HG03354 (cell line): ENCODE measurements around the gene COMMD6.
A peak's percentile ranks its signal among the peaks of the same experiment; 100 is the strongest.

Source experiments
- ATAC-seq: cut with Tn5 transposase; IDR thresholded peaks from one replicate; pipeline ENCODE4 v1.9.1; 2021; ENCODE audit warnings: mild to moderate bottlenecking; ENCODE audit not compliant: unreplicated experiment, poor library complexity, severe bottlenecking

The COMMD6 gene

GRCh38 chr13:75533861-75534260, 3.8 kb downstream of the COMMD6 start:
- no peak for ATAC-seq

GRCh38 chr13:75530549-75530961, 7.1 kb downstream of the COMMD6 start:
- peak; percentile 67 for ATAC-seq

GRCh38 chr13:75521956-75522355, 15.7 kb downstream of the COMMD6 start:
- no peak for ATAC-seq

GRCh38 chr13:75518439-75519088, 19.1 kb downstream of the COMMD6 start:
- ATAC-seq, result no peak

GRCh38 chr13:75514080-75514995, 23.3 kb downstream of the COMMD6 start:
- ATAC-seq, result no peak

- ATAC-seq, result no peak
Observed at GRCh38 chr13:75513271-75513670, 24.4 kb downstream of the COMMD6 start.

- ATAC-seq, result peak; percentile 94
Observed at GRCh38 chr13:75512253-75512652, 25.4 kb downstream of the COMMD6 start.

- no peak for ATAC-seq
Observed at GRCh38 chr13:75511051-75511625, 26.5 kb downstream of the COMMD6 start.

- ATAC-seq, result no peak
Observed at GRCh38 chr13:75508002-75508548, 29.6 kb downstream of the COMMD6 start.

GRCh38 chr13:75507027-75508001, 30.3 kb downstream of the COMMD6 start:
- no peak for ATAC-seq

- ATAC-seq, result peak; percentile 33
Observed at GRCh38 chr13:75506018-75506417, 31.6 kb downstream of the COMMD6 start.

GRCh38 chr13:75505327-75505726, 32.3 kb downstream of the COMMD6 start:
- no peak for ATAC-seq

- ATAC-seq, result no peak
Observed at GRCh38 chr13:75495938-75496337, 41.7 kb downstream of the COMMD6 start.

GRCh38 chr13:75494491-75494890, 43.1 kb downstream of the COMMD6 start:
- no peak for ATAC-seq

- ATAC-seq, result no peak
Observed at GRCh38 chr13:75493156-75493555, 44.5 kb downstream of the COMMD6 start.

GRCh38 chr13:75492389-75492788, 45.3 kb downstream of the COMMD6 start:
- no peak for ATAC-seq

- ATAC-seq, result no peak
Observed at GRCh38 chr13:75491376-75491775, 46.3 kb downstream of the COMMD6 start.

GRCh38 chr13:75489502-75490263, 48.0 kb downstream of the COMMD6 start:
- ATAC-seq, result peak; percentile 86
